K562 (cell line): ENCODE measurements around the gene EXOC3L1. TPM values are rescaled to one million over a fixed set of nuclear protein-coding genes. Genes with fewer than 3 reads are reported as not detected.

Source experiments
- ATAC-seq: fragments of 200-7000 bp; cut with Tn5 transposase; 3 replicates; pipeline ENCODE4 v1.9.1; 2020; ENCODE audit warnings: moderate library complexity
- BruUV-seq: library from RNA; stranded (reverse); fragments of 400-500 nt; replicated peaks from 2 replicates; lab custom pipeline; 2021; lab: Mats Ljungman, UMichigan
- CTCF ChIA-PET: fragments of 300-600 bp; formaldehyde crosslinking; extraction: SDS; loops from one replicate; lab custom pipeline; 2021; ENCODE audit warnings: low intra/inter-chr PET ratio; lab: Yijun Ruan, JAX
- POLR2A ChIA-PET: fragments of 300-600, 350-650 bp; sonication (Branson Sonifier 250); formaldehyde crosslinking; extraction: SDS; loops from one replicate; lab custom pipeline; 2021; ENCODE audit warnings: antibody characterized with exemption, inconsistent platforms; lab: Yijun Ruan, JAX
- DNase-seq, 4 experiments: peaks; one replicate each; pipeline versions ENCODE4 v3.0.0 to v3.0.0-alpha.2; 2011 to 2018; ENCODE audit warnings: low spot score in 3 of 4, mixed read lengths in 3 of 4; ENCODE audit errors: extremely low read depth in 1 of 4
- FAIRE-seq: peaks from 2 replicates; lab custom pipeline; 2011; peaks lifted over from hg19 to GRCh38; lab: Jason Lieb, UNC
- H2AFZ ChIP-seq: 2 replicates; pipeline ENCODE4 v1.6.0; 2011; ENCODE audit warnings: low read depth, low read length, control low read depth, inconsistent platforms
- H3K27ac ChIP-seq: fragments of 200-600 bp; 3 replicates; pipeline ENCODE4 v1.8.0; 2011; ENCODE audit warnings: low read depth, mild to moderate bottlenecking, control low read depth, inconsistent platforms, low read length, moderate library complexity, mixed read lengths; ENCODE audit errors: extremely low read depth
- H3K27me3 ChIP-seq, 2 experiments: fragments of 300-600 bp in 1 of 2; 2 replicates in 1 of 2; 3 replicates in 1 of 2; pipeline versions ENCODE4 v1.6.0 to v1.8.0; 2011; ENCODE audit warnings: inconsistent platforms in 2 of 2, low read length in 2 of 2, mild to moderate bottlenecking in 1 of 2, mixed read lengths in 1 of 2, moderate library complexity in 1 of 2; ENCODE audit not compliant: control insufficient read depth in 2 of 2, insufficient read depth in 2 of 2
- H3K36me3 ChIP-seq: fragments of 300-600 bp; 3 replicates; pipeline ENCODE4 v1.8.0; 2011; ENCODE audit warnings: mild to moderate bottlenecking, low read length, inconsistent platforms; ENCODE audit not compliant: control insufficient read depth, insufficient read depth
- H3K4me1 ChIP-seq, 2 experiments: fragments of 200-600 bp in 1 of 2; replicated peaks in 1 of 2; 2 replicates in 1 of 2; 3 replicates in 1 of 2; pipeline versions ENCODE4 v1.5.1 to v1.8.0; 2011; ENCODE audit warnings: inconsistent platforms in 2 of 2, low read length in 2 of 2, mild to moderate bottlenecking in 1 of 2, mixed read lengths in 1 of 2, moderate library complexity in 1 of 2; ENCODE audit not compliant: control insufficient read depth in 2 of 2, insufficient read depth in 2 of 2
- H3K4me2 ChIP-seq: 2 replicates; pipeline ENCODE4 v1.6.1; 2011; ENCODE audit warnings: low read length, control low read depth, inconsistent platforms, mixed read lengths; ENCODE audit not compliant: insufficient read depth
- H3K4me3 ChIP-seq: fragments of 200-600 bp; sonication (generic), shearing (Covaris generic); 2 replicates; pipeline ENCODE4 v1.5.1; 2016; ENCODE audit warnings: control low read depth, inconsistent platforms
- H3K79me2 ChIP-seq: fragments of 200-600 bp; 3 replicates; pipeline ENCODE4 v1.8.0; 2011; ENCODE audit warnings: low read length, inconsistent platforms; ENCODE audit not compliant: control insufficient read depth, insufficient read depth
- H3K9ac ChIP-seq, 2 experiments: 2 replicates each; pipeline versions ENCODE4 v1.6.0 to v1.6.1; 2011; ENCODE audit warnings: low read depth in 2 of 2, low read length in 2 of 2, control low read depth in 1 of 2, inconsistent platforms in 1 of 2, mild to moderate bottlenecking in 1 of 2, mixed read lengths in 1 of 2; ENCODE audit not compliant: insufficient read depth in 1 of 2
- H3K9me1 ChIP-seq: one replicate; pipeline ENCODE4 v1.6.0; 2011; ENCODE audit warnings: inconsistent platforms, mild to moderate bottlenecking, low read length, moderate library complexity; ENCODE audit not compliant: control insufficient read depth, insufficient read depth
- H3K9me3 ChIP-seq: replicated peaks from 2 replicates; pipeline ENCODE4 v1.5.1; 2011; ENCODE audit warnings: low read depth, low read length, inconsistent platforms; ENCODE audit not compliant: control insufficient read depth, insufficient read depth
- H4K20me1 ChIP-seq: replicated peaks from 2 replicates; pipeline ENCODE4 v1.6.1; 2011; ENCODE audit warnings: low read length, inconsistent platforms, mixed read lengths; ENCODE audit not compliant: control insufficient read depth, insufficient read depth
- ARID2 ChIP-seq: fragments of 450-650 bp; IDR thresholded peaks from 2 replicates; pipeline ENCODE4 v1.6.1; 2017; ENCODE audit warnings: antibody characterized with exemption, mild to moderate bottlenecking
- BCOR ChIP-seq: fragments of 450-650 bp; IDR thresholded peaks from 2 replicates; pipeline ENCODE4 v1.6.1; 2016
- CC2D1A ChIP-seq: fragments of 450-650 bp; IDR thresholded peaks from 2 replicates; pipeline ENCODE4 v1.6.1; 2017; ENCODE audit warnings: mild to moderate bottlenecking
- FOXK2 ChIP-seq, 2 experiments: fragments of 450-650 bp; IDR thresholded peaks in 1 of 2; conservative IDR thresholded peaks in 1 of 2; 2 replicates each; pipeline ENCODE4 v1.6.1; 2016; ENCODE audit warnings: low read depth in 2 of 2, mild to moderate bottlenecking in 1 of 2
- GATA2 ChIP-seq: sonication (generic); formaldehyde crosslinking; IDR thresholded peaks from 2 replicates; pipeline ENCODE4 v1.4.0; 2020; ENCODE audit warnings: mild to moderate bottlenecking, missing genetic modification reagents
- SNRNP70 ChIP-seq: fragments of 200-400 bp; formaldehyde crosslinking; optimal IDR thresholded peaks from 2 replicates; pipeline ENCODE3; 2017; ENCODE audit warnings: low read depth, low read length
- SUPT5H ChIP-seq: fragments of 450-650 bp; IDR thresholded peaks from 2 replicates; pipeline ENCODE4 v1.6.1; 2016
- TEAD4 ChIP-seq, 2 experiments: sonication (generic) in 1 of 2; formaldehyde crosslinking in 1 of 2; IDR thresholded peaks; 2 replicates each; pipeline versions ENCODE4 v1.6.1 to v1.8.0; 2012 to 2022; ENCODE audit warnings: borderline replicate concordance in 1 of 2, inconsistent platforms in 1 of 2, low read length in 1 of 2, mild to moderate bottlenecking in 1 of 2, missing genetic modification reagents in 1 of 2
- XRCC5 ChIP-seq: fragments of 200-400 bp; formaldehyde crosslinking; IDR thresholded peaks from 2 replicates; pipeline ENCODE4 v1.6.1; 2017; ENCODE audit warnings: low read depth, mild to moderate bottlenecking, low read length
- ZFPM2 ChIP-seq: fragments of 250-450 bp; sonication (Bioruptor Pico); IDR thresholded peaks from 2 replicates; pipeline ENCODE4 v1.5.1; 2022; ENCODE audit warnings: mild to moderate bottlenecking
- ZNF143 ChIP-seq: sonication (generic); formaldehyde crosslinking; IDR thresholded peaks from 2 replicates; pipeline ENCODE4 v1.9.0; 2022; ENCODE audit warnings: mild to moderate bottlenecking, missing genetic modification reagents
- WGBS: fragments of 100-300 bp; shearing (Covaris generic); methylation state at CpG from one replicate; pipeline ENCODE4 v1.1.6; 2016; ENCODE audit warnings: low coverage, mixed read lengths; ENCODE audit not compliant: insufficient coverage; ENCODE audit errors: missing lambda C conversion rate; 5-methylcytosine and 5-hydroxymethylcytosine counted together
- in situ Hi-C: fragments of 300-500 bp; cut with MboI; formaldehyde crosslinking; loops from 4 replicates; pipeline ENCODE4 v1.15.0; 2018; ENCODE audit warnings: inconsistent platforms, mixed read lengths
- intact Hi-C: fragments of 100-400 bp; cut with micrococcal nuclease; formaldehyde crosslinking; loops from 2 replicates; pipeline ENCODE4 v1.14.2; 2022
- polyA plus RNA-seq, 8 experiments: library from polyadenylated mRNA; depleted of rRNA in 4 of 8; stranded (reverse) in 5 of 8; unstranded in 3 of 8; fragments of >200 nt; fragmentation: Nextera tagmentation in 2 of 8; fragmentation: Illumina TruSeq in 1 of 8; extraction: Ambion mirVana in 2 of 8; extraction: Trizol in 1 of 8; gene quantifications; 2 replicates each; pipeline versions ENCODE4 v1.2.1 to v1.2.3, GENCODE V29; 2011 to 2014; ENCODE audit warnings: inconsistent platforms in 1 of 8, missing spikeins in 1 of 8
- total RNA-seq, 7 experiments: library from RNA; depleted of rRNA in 6 of 7; stranded (reverse); fragments of >200 nt in 6 of 7; fragmentation: Illumina TruSeq in 2 of 7; extraction: Trizol in 2 of 7; gene quantifications; 2 replicates each; pipeline versions ENCODE4 v1.2.1 to v1.2.3, GENCODE V29; 2011 to 2021; ENCODE audit warnings: low replicate concordance in 1 of 7
- TF ChIP-seq, protein P1 (sequence below): fragments of 450-650 bp; formaldehyde crosslinking; IDR thresholded peaks from 2 replicates; pipeline ENCODE4 v1.4.0; 2022; ENCODE audit warnings: mild to moderate bottlenecking, moderate library complexity
- TF ChIP-seq, protein P2 (sequence below): fragments of 200-400 bp; formaldehyde crosslinking; IDR thresholded peaks from 2 replicates; pipeline ENCODE4 v1.6.1; 2017; ENCODE audit warnings: mild to moderate bottlenecking, low read depth, low read length, moderate library complexity
- TF ChIP-seq, protein P3 (sequence below), 3 experiments: IDR thresholded peaks in 2 of 3; conservative IDR thresholded peaks in 1 of 3; 2 replicates each; pipeline ENCODE4 v1.5.1; 2011 to 2012; ENCODE audit warnings: low read length in 3 of 3, mild to moderate bottlenecking in 3 of 3, control low read depth in 2 of 3, improper control_type of control experiment in 1 of 3, inconsistent platforms in 1 of 3, low read depth in 1 of 3, mixed read lengths in 1 of 3, moderate library complexity in 1 of 3; ENCODE audit not compliant: insufficient read depth in 2 of 3
- TF ChIP-seq, protein P4 (sequence below), 2 experiments: fragments of 450-650 bp in 1 of 2; sonication (generic) in 1 of 2; formaldehyde crosslinking in 1 of 2; IDR thresholded peaks in 1 of 2; conservative IDR thresholded peaks in 1 of 2; 2 replicates each; pipeline versions ENCODE4 v1.6.1 to v1.8.1; 2016 to 2023; ENCODE audit warnings: mild to moderate bottlenecking in 2 of 2, moderate library complexity in 2 of 2, inconsistent platforms in 1 of 2, missing genetic modification reagents in 1 of 2

Gene EXOC3L1
- total and polyA plus RNA-seq, 9 of the 15 experiments (the other 6 are each of a cell fraction or from before 2014, with no cell fraction given), result 0.08 TPM; not detected in 8

DNA sequence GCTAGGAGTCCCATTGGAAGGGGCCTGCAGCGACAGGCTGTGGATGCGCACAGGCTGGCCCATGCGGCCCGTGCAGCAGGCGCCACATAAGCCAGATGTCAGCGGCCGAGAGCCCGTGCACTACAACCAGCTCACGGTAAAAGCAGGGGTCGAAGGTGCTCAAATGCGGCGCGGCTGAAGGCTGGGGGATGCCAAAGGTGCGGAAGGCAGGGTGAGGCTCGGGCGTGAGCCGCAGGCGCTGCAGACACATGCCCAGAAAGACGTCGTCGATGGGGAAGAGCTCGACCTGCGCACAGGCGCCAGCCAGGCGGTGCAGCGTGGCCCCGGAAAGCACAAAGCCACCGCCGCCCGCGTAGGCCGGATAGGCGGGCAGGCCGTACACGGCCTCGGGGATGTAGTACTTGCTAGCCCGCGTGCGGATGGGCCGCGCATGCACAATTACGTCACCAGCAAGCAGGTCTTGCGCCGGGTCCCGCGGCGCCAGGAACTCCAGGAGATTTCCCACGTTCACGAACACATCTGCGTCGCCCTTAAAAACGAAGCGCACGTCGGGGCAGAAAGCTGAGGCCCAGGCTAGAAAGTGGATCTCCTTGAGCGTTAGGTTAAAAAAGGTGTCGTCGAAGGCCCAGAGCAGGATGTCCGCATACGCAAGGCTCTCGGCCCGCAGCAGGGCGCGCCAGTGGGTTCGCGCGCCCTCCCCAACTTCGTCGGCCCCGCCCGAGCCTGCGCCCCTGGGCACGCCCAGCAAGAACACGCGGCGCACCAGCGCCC is 40.5 kb downstream of the EXOC3L1 start:
- no peak for ATAC-seq
- Histone ChIP-seq H3K27ac (no peak overlapping the region), H2AFZ (no peak overlapping the region), H3K4me2 (no peak overlapping the region), H4K20me1 (no peaks in the 10 kb centered on the region), H3K79me2 (no peaks in the 10 kb centered on the region), H3K9me1 (no peaks in the 10 kb centered on the region), H3K27me3 (no peaks in the 10 kb centered on the region), H3K9me3 (no peaks in the 10 kb centered on the region), H3K4me1 (peaks cover 0 to 27% of the 10 kb centered on the region in 2 experiments; a peak in 2 of 5 replicates), H3K4me3 (no peak overlapping the region), H3K9ac (no peak overlapping the region), H3K36me3 (peaks cover 46% of the 10 kb centered on the region; the same call in 2 of the 3 replicates)
- WGBS, result 95% methylated on average over 40 of the region's 77 CpGs
- intact Hi-C loops, result no loop called here
- BruUV-seq, result no TSS peak
- in situ Hi-C loops, result loop anchor here (25.0 kb wide), 1 partner anchor 187 kb away; the partner anchor contains the start of gene CES3
- CTCF ChIA-PET, result no interaction called here
- POLR2A ChIA-PET, result interaction anchor here (0.6 to 1.1 kb wide), 2 partner anchors 11 to 130 kb away, joined by 3 read pairs; no protein-coding TSS in a partner anchor
- no peak for FAIRE-seq
- DNase-seq, result no peak
- TF ChIP-seq SUPT5H, result 0 out of 2 replicates have a peak, but pooled peaks have one; percentile 29
- TF ChIP-seq CC2D1A, result no peak
- TF ChIP-seq ZFPM2 (CRISPR knock-in tag), result no peak
- TF ChIP-seq XRCC5, result no peak
- TF ChIP-seq, protein P1, sequence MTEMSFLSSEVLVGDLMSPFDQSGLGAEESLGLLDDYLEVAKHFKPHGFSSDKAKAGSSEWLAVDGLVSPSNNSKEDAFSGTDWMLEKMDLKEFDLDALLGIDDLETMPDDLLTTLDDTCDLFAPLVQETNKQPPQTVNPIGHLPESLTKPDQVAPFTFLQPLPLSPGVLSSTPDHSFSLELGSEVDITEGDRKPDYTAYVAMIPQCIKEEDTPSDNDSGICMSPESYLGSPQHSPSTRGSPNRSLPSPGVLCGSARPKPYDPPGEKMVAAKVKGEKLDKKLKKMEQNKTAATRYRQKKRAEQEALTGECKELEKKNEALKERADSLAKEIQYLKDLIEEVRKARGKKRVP (CRISPR knock-in tag), result no peak
- TF ChIP-seq FOXK2 (conservative IDR thresholded peaks at IDR 0.05 in 1 of 2, IDR thresholded peaks at IDR 0.05 in 1 of 2; ENCODE audit: low read depth in 2 of 2), result no peak
- no peak for TF ChIP-seq ARID2
- TF ChIP-seq TEAD4 (IDR thresholded peaks at IDR 0.05; ENCODE audit: low read length), result no peak
- TF ChIP-seq TEAD4 (CRISPR knock-in tag; IDR thresholded peaks at IDR 0.05; ENCODE audit: borderline replicate concordance), result no peak
- TF ChIP-seq GATA2, result no peak
- TF ChIP-seq, protein P2, sequence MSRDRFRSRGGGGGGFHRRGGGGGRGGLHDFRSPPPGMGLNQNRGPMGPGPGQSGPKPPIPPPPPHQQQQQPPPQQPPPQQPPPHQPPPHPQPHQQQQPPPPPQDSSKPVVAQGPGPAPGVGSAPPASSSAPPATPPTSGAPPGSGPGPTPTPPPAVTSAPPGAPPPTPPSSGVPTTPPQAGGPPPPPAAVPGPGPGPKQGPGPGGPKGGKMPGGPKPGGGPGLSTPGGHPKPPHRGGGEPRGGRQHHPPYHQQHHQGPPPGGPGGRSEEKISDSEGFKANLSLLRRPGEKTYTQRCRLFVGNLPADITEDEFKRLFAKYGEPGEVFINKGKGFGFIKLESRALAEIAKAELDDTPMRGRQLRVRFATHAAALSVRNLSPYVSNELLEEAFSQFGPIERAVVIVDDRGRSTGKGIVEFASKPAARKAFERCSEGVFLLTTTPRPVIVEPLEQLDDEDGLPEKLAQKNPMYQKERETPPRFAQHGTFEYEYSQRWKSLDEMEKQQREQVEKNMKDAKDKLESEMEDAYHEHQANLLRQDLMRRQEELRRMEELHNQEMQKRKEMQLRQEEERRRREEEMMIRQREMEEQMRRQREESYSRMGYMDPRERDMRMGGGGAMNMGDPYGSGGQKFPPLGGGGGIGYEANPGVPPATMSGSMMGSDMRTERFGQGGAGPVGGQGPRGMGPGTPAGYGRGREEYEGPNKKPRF, result no peak
- TF ChIP-seq, protein P3, sequence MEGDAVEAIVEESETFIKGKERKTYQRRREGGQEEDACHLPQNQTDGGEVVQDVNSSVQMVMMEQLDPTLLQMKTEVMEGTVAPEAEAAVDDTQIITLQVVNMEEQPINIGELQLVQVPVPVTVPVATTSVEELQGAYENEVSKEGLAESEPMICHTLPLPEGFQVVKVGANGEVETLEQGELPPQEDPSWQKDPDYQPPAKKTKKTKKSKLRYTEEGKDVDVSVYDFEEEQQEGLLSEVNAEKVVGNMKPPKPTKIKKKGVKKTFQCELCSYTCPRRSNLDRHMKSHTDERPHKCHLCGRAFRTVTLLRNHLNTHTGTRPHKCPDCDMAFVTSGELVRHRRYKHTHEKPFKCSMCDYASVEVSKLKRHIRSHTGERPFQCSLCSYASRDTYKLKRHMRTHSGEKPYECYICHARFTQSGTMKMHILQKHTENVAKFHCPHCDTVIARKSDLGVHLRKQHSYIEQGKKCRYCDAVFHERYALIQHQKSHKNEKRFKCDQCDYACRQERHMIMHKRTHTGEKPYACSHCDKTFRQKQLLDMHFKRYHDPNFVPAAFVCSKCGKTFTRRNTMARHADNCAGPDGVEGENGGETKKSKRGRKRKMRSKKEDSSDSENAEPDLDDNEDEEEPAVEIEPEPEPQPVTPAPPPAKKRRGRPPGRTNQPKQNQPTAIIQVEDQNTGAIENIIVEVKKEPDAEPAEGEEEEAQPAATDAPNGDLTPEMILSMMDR (IDR thresholded peaks at IDR 0.05 in 2 of 3, conservative IDR thresholded peaks at IDR 0.05 in 1 of 3; ENCODE audit: insufficient read depth in 2 of 3, low read depth in 1 of 3, low read length in 3 of 3), result no peak
- no peak for TF ChIP-seq SNRNP70
- TF ChIP-seq BCOR, result no peak
- no peak for TF ChIP-seq ZNF143 (CRISPR knock-in tag)
- TF ChIP-seq, protein P4, sequence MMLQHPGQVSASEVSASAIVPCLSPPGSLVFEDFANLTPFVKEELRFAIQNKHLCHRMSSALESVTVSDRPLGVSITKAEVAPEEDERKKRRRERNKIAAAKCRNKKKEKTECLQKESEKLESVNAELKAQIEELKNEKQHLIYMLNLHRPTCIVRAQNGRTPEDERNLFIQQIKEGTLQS (IDR thresholded peaks at IDR 0.05), result no peak; the same call in 1 of the 2 replicates
- TF ChIP-seq, protein P4 (CRISPR knock-in tag; conservative IDR thresholded peaks at IDR 0.05), result no peak
